A549 treated with Mapracorat at 1 μM for 4 hours (cell line): Measurements from ENCODE around the gene TNP2. TPM values are rescaled to one million over a fixed set of nuclear protein-coding genes. Genes with fewer than 3 reads are reported as not detected.

ENCODE experiments used
- total RNA-seq: library from RNA; stranded (reverse); fragments of 200-300 nt; extraction: Qiagen RNA extraction; gene quantifications from 5 replicates; pipeline ENCODE4 v1.2.3, GENCODE V29; 2022

Gene TNP2
- total RNA-seq: not detected in 5 replicates

GRCh38 chr16:11268921-11269375 is at the start of gene TNP2:
Gene TNP2 (minus strand): TSS chr16:11269325. CDS start chr16:11269262, 63 bp downstream.

GRCh38 chr16:11280616-11281522 is 11.7 kb upstream of the TNP2 start, which contains the start of gene PRM1:
Gene PRM1 (minus strand): TSS chr16:11281330. CDS start chr16:11281238, 92 bp downstream.

GRCh38 chr16:11276143-11276895 is 7.2 kb upstream of the TNP2 start, which contains the start of gene PRM2:
Gene PRM2 (minus strand): TSS chr16:11276480. CDS start chr16:11276370, 110 bp downstream.

GRCh38 chr16:11272921-11273720 is 4.0 kb upstream of the TNP2 start, which contains the start of gene PRM3:
Gene PRM3 (minus strand): TSS chr16:11273629. CDS start chr16:11273595, 34 bp downstream.

GRCh38 chr16:11255737-11256660 is 13.1 kb downstream of the TNP2 start, which contains the start of gene SOCS1:
Gene SOCS1 (minus strand): TSS chr16:11256204. CDS start chr16:11255478, 726 bp downstream.

Other genes starting within 250 kb of the TNP2 start
- gene SOCS1, start 13.1 kb downstream of the TNP2 start, total RNA-seq: 2.9 to 11.1 TPM (median 7.7 TPM) in 5 replicates
- gene PRM3, start 4.3 kb upstream of the TNP2 start, total RNA-seq: not detected in 5 replicates
- gene PRM2, start 7.2 kb upstream of the TNP2 start, total RNA-seq: not detected in 5 replicates
- not detected in 5 replicates for gene PRM1, start 12.0 kb upstream of the TNP2 start, total RNA-seq
- 25.8 to 34.3 TPM (median 32.6 TPM) in 5 replicates for gene RMI2, start 76.1 kb upstream of the TNP2 start, total RNA-seq